ENCODE results near the gene ZNF444.
A peak's percentile ranks its signal among the peaks of the same experiment; 100 is the strongest.
"Not testable (repeated sequence)": the region's sequence is repeated elsewhere in the genome, so short reads cannot be mapped to it uniquely, and the experiment has no call there.

The ZNF444 gene

DNA sequence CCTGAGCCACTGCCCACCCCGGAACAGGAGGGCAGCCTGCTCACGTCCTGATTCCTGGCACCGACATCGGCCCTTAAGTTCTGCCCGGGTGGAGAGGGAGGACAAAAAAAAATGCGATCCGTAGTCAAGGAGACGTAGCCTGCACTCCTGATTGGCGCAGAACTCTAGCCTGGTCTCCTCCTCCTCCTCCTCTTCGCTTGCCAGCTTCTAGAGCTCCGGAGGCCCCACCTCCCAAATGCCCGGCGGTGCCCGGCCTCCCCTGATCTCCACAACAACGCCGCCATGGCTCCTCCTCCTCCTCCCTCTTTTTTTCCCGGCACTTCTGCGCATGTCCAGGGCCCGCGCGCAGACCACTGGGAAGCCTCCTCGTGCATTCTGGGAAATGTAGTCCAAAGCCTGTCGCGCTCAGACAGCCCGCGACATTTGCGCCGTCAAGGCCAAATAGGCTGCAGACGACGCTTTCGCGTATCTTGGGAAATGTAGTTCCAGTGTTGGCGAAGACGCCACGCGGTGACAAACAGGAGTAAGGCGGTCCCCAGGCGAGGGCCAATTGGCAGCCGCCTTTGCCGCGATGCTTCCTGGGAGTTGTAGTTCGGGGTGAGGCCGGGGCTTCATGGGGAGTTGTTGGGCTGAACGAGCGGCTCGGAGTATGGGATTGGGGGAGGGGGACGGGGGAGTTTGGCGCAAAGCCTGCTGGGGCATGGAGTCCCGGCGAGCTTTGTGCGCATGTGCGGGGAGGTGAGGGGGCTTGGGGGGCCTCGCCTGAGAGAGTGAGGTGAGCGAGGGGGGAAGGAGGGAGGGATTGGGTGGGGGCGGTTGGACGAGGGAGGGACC, at the start of gene ZNF444:
ZNF444 (plus strand) TSS at position 705 of the 834 bp plus-strand sequence. CDS start 5,625 bp downstream, outside the sequence.
- peak; percentile 98 for DNase-seq
- in situ Hi-C loops (cut with HindIII; ENCODE audit: low pct_ligation_motif_present, low pct_unique_long_range_greater_than_20kb, low sequenced_read_pairs): no loop called here

DNA sequence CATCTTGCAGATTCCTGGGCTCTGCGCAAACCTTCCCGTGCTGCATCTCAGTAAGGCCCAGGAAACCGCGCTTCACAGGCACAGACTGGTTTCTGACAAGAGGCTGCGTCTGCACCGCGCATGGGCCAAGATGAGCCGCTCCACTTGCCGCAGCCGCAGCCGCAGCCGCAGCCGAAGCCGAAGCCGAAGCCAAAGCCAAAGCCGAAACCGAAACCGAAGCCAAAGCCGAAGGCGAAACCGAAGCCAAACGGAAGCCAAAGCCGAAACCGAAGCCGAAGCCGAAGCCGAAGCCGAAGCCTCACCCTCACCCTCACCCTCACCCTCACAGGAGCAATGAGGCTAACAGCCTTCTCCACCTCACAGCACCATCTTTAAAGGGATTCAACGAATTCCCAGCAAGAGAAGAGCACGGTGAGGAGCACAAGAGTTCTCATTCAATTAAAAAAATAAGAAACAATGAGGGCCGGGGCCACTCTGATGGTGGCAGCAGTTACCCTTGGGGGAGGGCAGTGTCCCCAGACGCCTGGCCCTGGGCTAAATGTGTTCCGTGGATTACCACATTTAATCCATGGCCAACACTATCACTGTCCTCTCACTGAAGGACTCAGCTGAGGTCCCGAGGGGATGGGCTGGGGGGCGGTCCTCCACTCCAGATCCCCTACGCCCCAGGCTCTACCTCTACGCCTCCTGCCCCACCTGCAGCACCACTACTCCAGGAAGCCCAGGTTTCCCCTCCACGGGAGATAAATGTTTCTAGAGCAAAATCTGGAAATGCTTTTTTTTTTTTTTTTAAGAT, 49.1 kb upstream of the ZNF444 start:
- no peak for DNase-seq
- in situ Hi-C loops (cut with HindIII; ENCODE audit: low pct_ligation_motif_present, low pct_unique_long_range_greater_than_20kb, low sequenced_read_pairs): no loop called here

DNA sequence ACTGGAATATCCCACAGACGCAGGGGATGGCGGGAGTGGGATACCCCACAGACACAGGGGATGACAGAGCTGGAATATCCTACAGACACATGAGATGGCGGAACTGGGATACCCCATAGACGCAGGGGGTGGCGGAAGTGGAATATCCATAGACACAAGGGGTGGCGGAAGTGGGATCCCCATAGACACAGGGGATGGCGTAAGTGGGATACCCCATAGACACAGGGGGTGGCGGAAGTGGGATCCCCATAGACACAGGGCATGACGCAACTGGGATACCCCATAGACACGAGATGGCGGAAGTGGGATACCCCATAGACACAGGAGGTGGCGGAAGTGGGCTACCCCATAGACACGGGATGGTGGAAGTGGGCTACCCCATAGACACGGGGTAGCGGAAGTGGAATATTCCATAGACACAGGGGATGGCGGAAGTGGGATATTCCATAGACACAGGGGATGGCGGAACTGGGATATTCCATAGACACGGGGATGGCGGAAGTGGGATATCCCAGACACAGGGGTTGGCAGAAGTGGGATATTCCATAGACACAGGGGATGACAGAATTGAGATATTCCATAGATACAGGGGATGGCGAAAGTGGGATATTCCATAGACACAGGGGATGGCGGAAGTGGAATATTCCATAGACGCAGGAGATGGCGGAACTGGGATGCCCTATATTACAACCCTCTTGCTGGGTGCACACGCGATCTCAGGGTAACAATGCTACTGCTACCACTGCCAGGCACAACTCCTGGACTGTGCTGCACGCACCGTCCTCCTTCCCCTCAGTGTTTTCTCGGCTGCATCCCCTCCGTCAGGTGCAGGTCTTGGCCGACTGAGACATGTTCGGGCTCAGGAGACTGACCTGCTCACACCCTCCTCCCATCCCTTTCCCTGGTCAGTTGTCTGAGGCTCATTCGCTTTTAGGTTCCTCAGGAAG, 48.1 kb upstream of the ZNF444 start:
- in situ Hi-C loops (cut with HindIII; ENCODE audit: low pct_ligation_motif_present, low pct_unique_long_range_greater_than_20kb, low sequenced_read_pairs): no loop called here

DNA sequence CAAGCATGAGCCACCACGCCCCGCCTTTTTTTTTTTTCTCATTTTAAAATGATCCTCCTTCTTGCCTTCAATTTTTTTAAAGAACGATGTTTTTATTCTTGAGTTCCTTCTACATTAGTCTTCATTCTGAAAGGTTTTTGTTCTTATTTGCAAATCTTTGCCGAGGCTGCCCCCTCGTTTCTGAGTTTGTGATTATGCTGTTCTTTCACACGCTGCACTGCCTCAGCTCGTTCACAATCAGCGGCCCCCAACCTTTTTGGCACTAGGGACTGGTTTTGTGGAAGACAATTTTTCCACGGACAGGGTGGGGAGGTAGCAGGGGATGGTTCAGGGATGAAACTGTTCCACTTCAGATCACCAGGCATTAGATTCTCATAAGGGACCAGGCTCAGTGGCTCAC, 46.6 kb upstream of the ZNF444 start:
- in situ Hi-C loops (cut with HindIII; ENCODE audit: low pct_ligation_motif_present, low pct_unique_long_range_greater_than_20kb, low sequenced_read_pairs): no loop called here
- no peak for DNase-seq

More for the DNA sequence above, 48.1 kb upstream of the ZNF444 start:
- DNase-seq: no peak

DNA sequence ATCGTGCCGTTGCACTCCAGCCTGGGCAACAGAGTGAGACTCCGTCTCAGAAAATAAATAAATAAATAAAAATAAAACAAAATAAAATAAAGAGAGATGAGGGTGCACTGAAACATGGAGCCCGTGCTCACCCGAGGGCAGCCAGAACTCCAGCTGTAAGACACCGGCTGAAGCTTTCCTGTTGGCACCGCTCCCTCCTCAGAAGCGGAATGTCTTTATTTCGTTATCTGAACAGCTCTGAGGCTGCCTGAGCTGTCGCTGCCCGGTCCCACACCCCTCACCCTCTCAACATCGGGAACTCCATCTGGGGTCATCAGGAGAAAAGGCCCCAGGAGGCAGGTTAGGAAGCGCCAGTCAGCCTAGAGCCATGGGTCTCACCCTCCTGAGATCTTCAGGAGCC, 44.4 kb upstream of the ZNF444 start:
- DNase-seq: no peak
- in situ Hi-C loops (cut with HindIII; ENCODE audit: low pct_ligation_motif_present, low pct_unique_long_range_greater_than_20kb, low sequenced_read_pairs): no loop called here

DNA sequence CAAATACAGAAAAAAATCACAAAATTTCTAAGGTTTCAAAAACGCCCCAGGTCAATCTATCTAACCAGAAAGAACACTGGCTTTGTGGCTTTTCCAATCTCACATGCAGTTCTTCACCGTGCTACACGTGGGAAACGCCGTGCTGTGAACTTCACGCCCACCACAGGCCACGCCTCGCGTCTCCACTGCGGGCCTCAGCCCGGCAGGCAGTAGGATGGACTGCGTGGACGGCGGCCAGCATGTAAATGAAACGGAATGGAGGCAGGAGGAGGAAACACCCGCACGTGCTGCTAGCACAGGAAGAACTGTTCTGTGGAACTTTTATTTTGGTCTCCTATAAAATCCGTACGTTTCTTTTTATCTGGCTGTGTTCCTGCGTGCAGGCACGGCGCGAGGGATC, 43.8 kb upstream of the ZNF444 start:
- in situ Hi-C loops (cut with HindIII; ENCODE audit: low pct_ligation_motif_present, low pct_unique_long_range_greater_than_20kb, low sequenced_read_pairs): no loop called here

DNA sequence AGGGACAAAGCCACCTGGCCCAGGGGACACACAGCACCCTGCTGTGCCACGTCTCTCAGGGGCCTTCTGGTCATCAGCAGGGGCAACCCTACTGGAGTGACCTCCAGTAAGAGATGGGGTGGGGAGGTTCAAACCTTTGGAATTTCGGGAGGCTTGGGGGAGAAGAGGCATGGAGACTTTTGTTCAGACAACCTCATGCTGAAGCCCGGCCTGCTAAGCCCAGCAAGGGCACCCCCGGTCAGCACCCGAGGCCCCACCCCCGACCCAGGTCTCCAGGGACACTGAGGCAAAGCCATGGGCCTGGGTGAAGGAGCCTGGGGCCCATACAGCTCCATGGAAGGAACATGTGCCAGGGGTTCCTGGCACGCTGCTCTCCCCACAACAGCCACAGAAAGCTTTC, 43.3 kb upstream of the ZNF444 start:
- in situ Hi-C loops (cut with HindIII; ENCODE audit: low pct_ligation_motif_present, low pct_unique_long_range_greater_than_20kb, low sequenced_read_pairs): no loop called here
- no peak for DNase-seq

More for the DNA sequence above, 43.8 kb upstream of the ZNF444 start:
- no peak for DNase-seq

DNA sequence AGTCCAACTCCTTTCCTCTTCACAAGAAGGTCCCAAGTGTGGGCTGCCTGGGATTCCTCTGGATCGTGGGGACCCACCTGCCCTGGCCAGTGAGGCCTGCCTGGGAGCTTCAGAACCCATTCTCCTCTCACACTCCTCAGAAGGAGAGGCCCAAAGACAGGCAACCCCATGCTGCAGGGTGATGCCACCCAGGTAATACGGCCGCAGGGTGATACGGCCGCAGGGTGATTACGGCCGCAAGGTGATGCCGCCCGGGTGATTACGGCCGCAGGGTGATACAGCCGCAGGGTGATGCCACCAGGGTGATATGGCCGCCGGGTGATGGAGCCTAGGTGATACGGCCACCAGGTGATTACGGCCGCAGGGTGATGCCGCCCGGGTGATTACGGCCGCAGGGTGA, 42.9 kb upstream of the ZNF444 start:
- DNase-seq; in situ Hi-C loops (cut with HindIII; ENCODE audit: low pct_ligation_motif_present, low pct_unique_long_range_greater_than_20kb, low sequenced_read_pairs): not testable (repeated sequence)

DNA sequence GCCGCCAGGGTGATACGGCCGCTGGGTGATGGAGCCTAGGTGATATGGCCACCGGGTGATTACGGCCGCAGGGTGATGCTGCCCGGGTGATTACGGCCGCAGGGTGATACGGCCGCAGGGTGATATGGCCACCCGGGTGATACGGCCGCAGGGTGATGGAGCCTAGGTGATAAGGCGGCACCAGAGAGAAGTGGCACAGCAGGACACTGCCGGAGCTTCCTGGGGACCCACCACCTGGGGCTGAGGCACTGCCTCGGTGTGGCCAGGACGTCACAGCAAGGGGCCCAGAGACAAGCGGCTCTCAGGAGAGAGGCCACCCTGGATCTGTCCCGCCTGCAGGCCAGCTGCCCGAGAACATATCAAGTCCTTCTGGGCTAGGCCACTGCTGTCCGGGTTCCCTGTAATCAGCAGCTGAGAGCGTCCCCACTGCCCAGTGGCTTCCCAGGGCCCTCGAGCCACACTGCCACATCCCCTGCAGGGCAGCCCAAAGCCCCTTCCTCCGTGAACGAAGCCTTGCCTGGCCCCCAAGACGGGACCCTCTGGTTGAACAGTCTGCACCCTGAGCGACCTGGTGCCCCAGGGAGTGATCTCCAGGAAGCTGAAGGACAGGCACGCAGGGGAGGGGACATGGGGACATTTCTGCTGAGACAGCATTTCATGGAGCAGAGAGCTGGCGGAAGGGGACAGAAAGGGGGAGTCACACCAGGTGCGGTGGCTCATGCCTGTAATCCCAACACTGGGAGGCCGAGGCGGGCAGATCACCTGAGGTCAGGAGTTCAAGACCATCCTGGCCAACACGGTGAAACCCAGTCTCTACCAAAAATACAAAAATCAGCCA, 42.1 kb upstream of the ZNF444 start:
- DNase-seq: no peak
- in situ Hi-C loops (cut with HindIII; ENCODE audit: low pct_ligation_motif_present, low pct_unique_long_range_greater_than_20kb, low sequenced_read_pairs): no loop called here

DNA sequence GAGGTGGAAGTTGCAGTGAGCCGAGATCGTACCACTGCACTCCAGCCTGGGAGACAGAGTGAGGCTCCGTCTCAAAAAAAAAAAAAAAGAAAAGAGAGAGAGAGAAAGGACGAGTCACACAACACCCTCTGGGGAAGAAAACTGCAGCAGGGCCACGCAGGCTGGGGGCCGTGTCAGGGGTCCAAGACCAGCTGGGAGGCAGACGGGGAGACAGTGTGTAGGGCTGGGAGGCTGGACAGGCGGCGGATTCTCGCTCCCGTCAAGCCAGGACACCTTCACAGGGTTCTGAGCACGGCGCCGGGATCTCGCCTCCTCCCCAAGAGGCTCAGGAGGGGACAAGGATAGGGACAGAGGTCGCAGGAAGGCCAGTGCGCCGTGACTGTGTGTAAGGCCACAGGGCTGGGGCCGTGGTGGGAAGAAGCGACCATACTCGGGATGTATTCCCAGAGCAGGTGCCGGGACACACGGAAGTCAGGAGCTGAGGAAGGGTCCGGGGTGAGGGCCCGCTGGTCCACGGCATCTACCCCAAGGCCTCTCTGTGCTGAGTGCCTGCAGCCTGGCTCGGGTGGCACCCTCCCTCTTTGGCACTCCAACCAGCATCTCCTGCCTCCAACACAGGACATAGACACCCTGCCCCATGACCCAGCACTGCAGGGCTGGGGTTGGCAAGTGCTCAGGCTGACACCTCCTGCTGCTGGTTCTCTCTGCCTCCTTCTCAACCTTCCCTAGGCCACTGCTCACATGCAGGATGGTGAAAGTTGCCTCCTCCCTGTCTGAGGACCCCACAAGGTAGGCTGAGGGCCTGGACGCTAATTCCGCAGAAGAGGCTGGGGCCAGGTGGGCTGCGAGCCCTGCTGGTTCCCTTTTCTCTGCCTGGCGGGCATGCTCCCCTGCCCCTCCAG, 41.2 kb upstream of the ZNF444 start:
- no peak for DNase-seq
- in situ Hi-C loops (cut with HindIII; ENCODE audit: low pct_ligation_motif_present, low pct_unique_long_range_greater_than_20kb, low sequenced_read_pairs): no loop called here

DNA sequence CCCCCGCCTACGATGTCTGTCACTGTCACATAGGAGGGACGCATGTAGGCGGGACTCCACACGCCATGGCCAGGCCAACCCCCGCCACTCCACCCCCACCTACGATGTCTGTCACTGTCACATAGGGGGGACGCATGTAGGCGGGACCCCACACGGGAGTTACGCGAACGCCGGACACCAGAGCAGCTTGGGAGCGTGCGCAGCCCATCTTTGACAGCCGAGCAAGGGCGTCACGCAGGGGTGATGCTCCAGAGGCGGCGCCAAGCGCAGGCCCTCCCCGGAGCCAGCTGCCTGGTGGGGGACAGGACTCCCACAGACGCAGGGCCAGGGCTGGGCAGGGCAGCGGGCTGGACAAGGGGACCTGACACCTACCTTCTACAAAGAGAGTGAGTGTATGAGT, 40.0 kb upstream of the ZNF444 start:
- in situ Hi-C loops (cut with HindIII; ENCODE audit: low pct_ligation_motif_present, low pct_unique_long_range_greater_than_20kb, low sequenced_read_pairs): no loop called here
- no peak for DNase-seq

DNA sequence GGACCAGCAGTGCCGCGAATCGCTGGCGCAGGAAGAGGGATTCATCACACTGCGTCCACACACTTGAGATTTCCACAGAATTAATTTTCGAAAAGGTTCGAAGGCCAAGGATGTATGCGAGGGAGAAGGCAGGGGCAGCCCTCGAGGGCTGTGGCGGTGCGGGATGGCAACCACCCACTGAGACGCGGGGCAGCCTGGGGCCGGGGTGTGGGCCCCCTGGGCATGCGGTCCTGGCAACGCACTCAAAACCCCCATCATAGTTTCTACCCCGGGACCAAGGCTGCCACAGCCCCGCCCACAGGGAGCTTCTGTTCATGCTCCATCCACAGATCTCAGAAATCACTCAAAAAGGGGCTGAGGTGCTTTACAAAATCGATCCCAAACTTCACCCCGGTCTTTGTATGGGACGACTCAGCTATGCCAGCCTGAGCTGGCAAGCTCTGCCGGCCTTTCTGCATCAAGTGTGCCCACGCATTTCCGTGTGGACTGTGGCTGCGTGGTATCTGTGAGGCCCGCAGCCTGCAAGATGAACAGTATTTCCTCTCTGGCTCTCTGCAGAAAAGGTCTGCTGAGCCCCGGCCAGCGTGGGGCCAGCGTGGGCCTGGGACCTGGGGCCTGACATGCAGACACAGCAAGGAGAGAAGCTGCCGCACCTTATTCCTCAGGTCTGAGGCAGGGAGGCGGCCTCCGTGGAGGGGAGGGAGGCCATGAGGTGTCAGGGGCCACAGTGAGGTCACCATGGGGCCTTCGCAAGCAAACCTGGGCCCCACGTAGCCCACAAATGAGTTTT, 39.1 kb upstream of the ZNF444 start:
- in situ Hi-C loops (cut with HindIII; ENCODE audit: low pct_ligation_motif_present, low pct_unique_long_range_greater_than_20kb, low sequenced_read_pairs): no loop called here

DNA sequence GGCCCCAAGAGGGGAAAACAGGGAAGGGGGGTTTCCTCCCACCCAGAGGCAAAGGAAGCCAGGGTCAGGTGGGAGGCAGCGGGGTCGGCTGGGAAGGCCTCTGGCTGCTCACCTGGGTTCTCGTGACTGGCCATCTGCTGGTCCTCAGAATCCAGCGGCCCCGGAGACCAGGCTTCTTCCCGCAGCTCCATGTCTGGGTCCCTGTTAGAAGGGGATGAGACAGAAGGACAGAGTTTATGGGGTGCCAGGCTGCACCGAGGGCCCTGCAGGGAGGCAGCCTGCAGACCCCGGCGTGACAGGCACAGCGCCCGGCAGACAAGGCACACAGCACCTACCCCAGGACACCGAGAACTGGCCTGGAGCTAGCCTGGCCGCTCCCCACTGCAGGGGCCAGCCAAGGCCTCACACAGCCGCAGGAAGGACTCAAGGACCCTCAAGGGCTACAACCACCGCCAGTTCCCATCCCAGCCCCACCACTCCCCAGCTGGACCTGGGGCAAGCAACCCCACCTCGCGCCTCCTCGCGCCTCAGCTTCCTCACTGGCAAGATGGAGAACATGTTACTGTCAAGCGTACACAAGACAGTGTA, 38.0 kb upstream of the ZNF444 start:
- no peak for DNase-seq
- in situ Hi-C loops (cut with HindIII; ENCODE audit: low pct_ligation_motif_present, low pct_unique_long_range_greater_than_20kb, low sequenced_read_pairs): no loop called here

More for the DNA sequence above, 39.1 kb upstream of the ZNF444 start:
- DNase-seq: no peak

DNA sequence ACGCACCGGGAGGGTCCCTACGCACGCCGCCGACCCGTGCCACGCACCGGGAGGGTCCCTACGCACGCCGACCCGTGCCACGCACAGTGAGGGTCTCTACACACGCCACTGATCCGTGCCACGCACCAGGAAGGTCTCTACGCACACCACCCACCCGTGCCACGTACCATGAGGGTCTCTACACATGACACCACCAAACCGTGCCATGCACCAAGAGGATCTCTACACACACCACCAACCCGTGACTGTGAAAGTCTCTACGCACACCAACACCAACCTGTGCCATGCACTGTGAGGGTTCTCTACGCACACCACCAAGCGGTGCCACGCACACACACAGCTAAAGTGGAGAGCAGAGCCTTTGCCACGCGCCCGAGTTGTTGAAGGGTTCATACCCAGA, 36.7 kb upstream of the ZNF444 start:
- DNase-seq: no peak
- in situ Hi-C loops (cut with HindIII; ENCODE audit: low pct_ligation_motif_present, low pct_unique_long_range_greater_than_20kb, low sequenced_read_pairs): no loop called here

DNA sequence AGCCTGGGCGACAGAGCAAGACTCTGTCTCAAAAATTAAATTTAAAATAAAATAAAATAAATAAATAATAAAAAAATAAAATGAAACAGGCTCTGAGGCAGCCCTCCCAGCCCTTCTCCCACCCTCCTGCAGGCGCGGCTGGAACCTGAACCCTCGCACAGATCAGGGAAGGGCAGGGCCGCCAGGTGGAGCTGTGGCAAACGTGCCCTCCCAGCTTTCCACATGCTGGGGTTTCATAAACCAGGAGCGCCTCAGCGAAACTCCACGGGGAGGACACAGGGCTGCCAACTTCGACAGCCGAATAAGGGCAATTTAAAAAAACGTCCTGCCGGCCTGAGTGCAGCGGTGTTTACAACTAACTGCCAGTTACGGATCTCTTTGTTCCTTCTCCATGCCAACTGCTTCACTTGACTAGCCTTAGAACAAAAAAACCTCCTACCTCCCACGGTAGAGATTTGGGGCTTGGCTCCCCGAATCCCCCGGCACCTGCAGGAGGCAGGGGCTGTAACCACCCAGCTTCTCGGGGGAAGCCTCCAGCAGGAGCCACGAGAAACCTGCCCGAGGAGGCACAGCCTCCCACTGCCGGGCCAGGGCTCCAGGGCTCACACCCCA, 35.9 kb upstream of the ZNF444 start:
- no peak for DNase-seq
- in situ Hi-C loops (cut with HindIII; ENCODE audit: low pct_ligation_motif_present, low pct_unique_long_range_greater_than_20kb, low sequenced_read_pairs): no loop called here
